ENCODE results near the gene SCFD2.
A peak's percentile ranks its signal among the peaks of the same experiment; 100 is the strongest.

Gene SCFD2

GRCh38 chr4:52889354-52889753 lies 476.5 kb downstream of the SCFD2 start:
- no peak for DNase-seq (ENCODE audit: low read depth, low spot score)
- Histone ChIP-seq H3K36me3 (ENCODE audit: insufficient read depth, insufficient read length, low read length) (no peaks in the 10 kb centered on the region), H3K9ac (ENCODE audit: insufficient read length, low read depth) (no peak overlapping the region), H3K4me3 (ENCODE audit: insufficient read length, low read depth) (no peak overlapping the region), H3K4me1 (ENCODE audit: insufficient read depth, insufficient read length) (no peaks in the 10 kb centered on the region), H3K27me3 (ENCODE audit: insufficient read depth, insufficient read length) (no peaks in the 10 kb centered on the region), H3K9me3 (ENCODE audit: insufficient read depth, low read length) (peaks cover 13% of the 10 kb centered on the region; the same call in 1 of the 2 replicates)
- no peak for TF ChIP-seq YY1 (IDR thresholded peaks at IDR 0.05; ENCODE audit: insufficient read depth, insufficient read length)
- TF ChIP-seq ZNF274 (IDR thresholded peaks at IDR 0.05; ENCODE audit: low read depth, low read length) = no peak
- TF ChIP-seq SUZ12 (IDR thresholded peaks at IDR 0.05; ENCODE audit: extremely low read depth, insufficient read depth, insufficient read length) = no peak

GRCh38 chr4:52884994-52885393 lies 480.9 kb downstream of the SCFD2 start:
- H3K9me3 ChIP-seq (ENCODE audit: insufficient read depth, low read length) = peaks cover 13% of the 10 kb centered on the region; the same call in 1 of the 2 replicates
- no peak overlapping the region for H3K4me3 ChIP-seq (ENCODE audit: insufficient read length, low read depth)
- no peaks in the 10 kb centered on the region for H3K27me3 ChIP-seq (ENCODE audit: insufficient read depth, insufficient read length)
- H3K4me1 ChIP-seq (ENCODE audit: insufficient read depth, insufficient read length) = peaks cover 5% of the 10 kb centered on the region
- no peak overlapping the region for H3K9ac ChIP-seq (ENCODE audit: insufficient read length, low read depth)
- TF ChIP-seq YY1 (IDR thresholded peaks at IDR 0.05; ENCODE audit: insufficient read depth, insufficient read length) (no peak), ZNF274 (IDR thresholded peaks at IDR 0.05; ENCODE audit: low read depth, low read length) (no peak)
- no peaks in the 10 kb centered on the region for H3K36me3 ChIP-seq (ENCODE audit: insufficient read depth, insufficient read length, low read length)
- DNase-seq (ENCODE audit: low read depth, low spot score) = no peak

- no peaks in the 10 kb centered on the region for H3K36me3 ChIP-seq (ENCODE audit: insufficient read depth, insufficient read length, low read length)
- H3K27me3 ChIP-seq (ENCODE audit: insufficient read depth, insufficient read length) = no peaks in the 10 kb centered on the region
- peaks cover 13% of the 10 kb centered on the region; the same call in 1 of the 2 replicates for H3K9me3 ChIP-seq (ENCODE audit: insufficient read depth, low read length)
- no peak overlapping the region for H3K4me3 ChIP-seq (ENCODE audit: insufficient read length, low read depth)
- no peak for TF ChIP-seq SUZ12 (IDR thresholded peaks at IDR 0.05; ENCODE audit: extremely low read depth, insufficient read depth, insufficient read length)
- TF ChIP-seq ZNF274 (IDR thresholded peaks at IDR 0.05; ENCODE audit: low read depth, low read length) = no peak
- no peak for TF ChIP-seq YY1 (IDR thresholded peaks at IDR 0.05; ENCODE audit: insufficient read depth, insufficient read length)
- no peak for DNase-seq (ENCODE audit: low read depth, low spot score)
- peaks cover 5% of the 10 kb centered on the region for H3K4me1 ChIP-seq (ENCODE audit: insufficient read depth, insufficient read length)
- no peak overlapping the region for H3K9ac ChIP-seq (ENCODE audit: insufficient read length, low read depth)
These were observed 481.9 kb downstream of the SCFD2 start for GRCh38 chr4:52883707-52884669.

DNA sequence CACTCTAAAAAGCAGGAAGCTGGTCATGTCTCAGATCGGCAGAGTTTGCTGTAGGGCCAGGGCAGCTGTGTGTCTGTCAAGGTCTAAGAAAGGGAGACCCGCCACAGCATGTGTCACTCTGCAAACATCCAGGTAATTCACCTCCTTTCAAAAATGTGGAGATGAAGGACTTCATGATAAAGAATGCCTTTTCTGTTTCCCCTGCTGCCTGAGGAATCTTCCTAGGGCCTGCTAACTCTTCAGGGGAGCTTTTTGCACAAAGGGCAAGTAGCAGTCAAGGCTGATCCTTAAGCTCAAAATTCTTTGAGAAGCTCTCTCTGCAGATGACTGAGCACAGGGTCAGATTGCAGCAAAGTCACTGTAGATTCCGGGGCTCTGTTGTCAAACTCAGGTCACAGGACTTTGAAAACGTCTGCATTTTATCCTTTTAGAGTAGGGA lies 482.7 kb downstream of the SCFD2 start:
- Histone ChIP-seq H3K9me3 (ENCODE audit: insufficient read depth, low read length) (peaks cover 13% of the 10 kb centered on the region; the same call in 1 of the 2 replicates), H3K4me3 (ENCODE audit: insufficient read length, low read depth) (no peak overlapping the region), H3K4me1 (ENCODE audit: insufficient read depth, insufficient read length) (peaks cover 5% of the 10 kb centered on the region), H3K27me3 (ENCODE audit: insufficient read depth, insufficient read length) (no peaks in the 10 kb centered on the region), H3K9ac (ENCODE audit: insufficient read length, low read depth) (no peak overlapping the region), H3K36me3 (ENCODE audit: insufficient read depth, insufficient read length, low read length) (no peaks in the 10 kb centered on the region)
- peak; percentile 46 for DNase-seq (ENCODE audit: low read depth, low spot score)
- TF ChIP-seq YY1 (IDR thresholded peaks at IDR 0.05; ENCODE audit: insufficient read depth, insufficient read length) = no peak
- TF ChIP-seq SUZ12 (IDR thresholded peaks at IDR 0.05; ENCODE audit: extremely low read depth, insufficient read depth, insufficient read length) = no peak
- TF ChIP-seq ZNF274 (IDR thresholded peaks at IDR 0.05; ENCODE audit: low read depth, low read length) = no peak

- peaks cover 5% of the 10 kb centered on the region; the same call in 1 of the 2 replicates for H3K9me3 ChIP-seq (ENCODE audit: insufficient read depth, low read length)
- DNase-seq (ENCODE audit: low read depth, low spot score) = no peak
- TF ChIP-seq YY1 (IDR thresholded peaks at IDR 0.05; ENCODE audit: insufficient read depth, insufficient read length) = no peak
- TF ChIP-seq ZNF274 (IDR thresholded peaks at IDR 0.05; ENCODE audit: low read depth, low read length) = no peak
- no peak for TF ChIP-seq SUZ12 (IDR thresholded peaks at IDR 0.05; ENCODE audit: extremely low read depth, insufficient read depth, insufficient read length)
- H3K9ac ChIP-seq (ENCODE audit: insufficient read length, low read depth) = no peak overlapping the region
- H3K36me3 ChIP-seq (ENCODE audit: insufficient read depth, insufficient read length, low read length) = no peaks in the 10 kb centered on the region
- H3K4me1 ChIP-seq (ENCODE audit: insufficient read depth, insufficient read length) = peaks cover 7% of the 10 kb centered on the region
- no peak overlapping the region for H3K4me3 ChIP-seq (ENCODE audit: insufficient read length, low read depth)
- H3K27me3 ChIP-seq (ENCODE audit: insufficient read depth, insufficient read length) = no peaks in the 10 kb centered on the region
These were observed 484.9 kb downstream of the SCFD2 start for GRCh38 chr4:52880994-52881393.

DNA sequence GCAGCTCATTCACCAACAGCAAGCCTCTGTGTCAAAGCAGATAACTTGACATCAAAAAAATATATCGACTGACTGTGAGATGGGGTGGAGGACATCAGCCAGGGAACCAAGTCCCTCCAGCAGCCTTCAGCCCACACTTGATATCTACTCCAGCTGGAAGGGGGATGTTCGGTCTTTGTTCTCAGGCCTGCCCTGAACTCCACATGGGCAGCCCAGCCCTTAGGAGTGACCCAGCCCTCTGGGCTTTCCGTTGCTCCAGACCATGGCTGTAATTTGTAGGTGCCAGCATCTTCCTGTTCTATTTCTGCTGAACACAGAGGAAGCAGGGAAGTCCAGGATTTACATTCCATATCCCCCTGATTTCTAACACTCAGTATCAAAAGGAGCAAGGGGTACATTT lies 486.4 kb downstream of the SCFD2 start:
- H3K27me3 ChIP-seq (ENCODE audit: insufficient read depth, insufficient read length) = no peaks in the 10 kb centered on the region
- TF ChIP-seq ZNF274 (IDR thresholded peaks at IDR 0.05; ENCODE audit: low read depth, low read length) (no peak), SUZ12 (IDR thresholded peaks at IDR 0.05; ENCODE audit: extremely low read depth, insufficient read depth, insufficient read length) (no peak), YY1 (IDR thresholded peaks at IDR 0.05; ENCODE audit: insufficient read depth, insufficient read length) (no peak)
- no peak for DNase-seq (ENCODE audit: low read depth, low spot score)
- no peaks in the 10 kb centered on the region for H3K36me3 ChIP-seq (ENCODE audit: insufficient read depth, insufficient read length, low read length)
- no peaks in the 10 kb centered on the region for H3K9me3 ChIP-seq (ENCODE audit: insufficient read depth, low read length)
- peaks cover 7% of the 10 kb centered on the region for H3K4me1 ChIP-seq (ENCODE audit: insufficient read depth, insufficient read length)
- no peak overlapping the region for H3K9ac ChIP-seq (ENCODE audit: insufficient read length, low read depth)
- no peak overlapping the region for H3K4me3 ChIP-seq (ENCODE audit: insufficient read length, low read depth)

GRCh38 chr4:52877694-52878093 lies 488.2 kb downstream of the SCFD2 start:
- no peak for DNase-seq (ENCODE audit: low read depth, low spot score)
- Histone ChIP-seq H3K9me3 (ENCODE audit: insufficient read depth, low read length) (no peaks in the 10 kb centered on the region), H3K9ac (ENCODE audit: insufficient read length, low read depth) (no peak overlapping the region), H3K4me1 (ENCODE audit: insufficient read depth, insufficient read length) (peaks cover 10% of the 10 kb centered on the region), H3K27me3 (ENCODE audit: insufficient read depth, insufficient read length) (no peaks in the 10 kb centered on the region), H3K4me3 (ENCODE audit: insufficient read length, low read depth) (no peak overlapping the region), H3K36me3 (ENCODE audit: insufficient read depth, insufficient read length, low read length) (no peaks in the 10 kb centered on the region)
- TF ChIP-seq SUZ12 (IDR thresholded peaks at IDR 0.05; ENCODE audit: extremely low read depth, insufficient read depth, insufficient read length) (no peak), YY1 (IDR thresholded peaks at IDR 0.05; ENCODE audit: insufficient read depth, insufficient read length) (no peak), ZNF274 (IDR thresholded peaks at IDR 0.05; ENCODE audit: low read depth, low read length) (no peak)
